Femur (tissue), 1 donor: ENCODE results near the gene GPHA2.

Source experiments
- DNase-seq: peaks from one replicate; pipeline ENCODE4 v3.0.0-alpha.2; 2017

GPHA2 gene

GRCh38 chr11:64909653-64910343 is 25.9 kb downstream of the GPHA2 start:
- no peak for DNase-seq

GRCh38 chr11:64908766-64909165 is 26.9 kb downstream of the GPHA2 start:
- DNase-seq: no peak

GRCh38 chr11:64906314-64906635 is 29.4 kb downstream of the GPHA2 start:
- no peak for DNase-seq

- no peak for DNase-seq
Observed at GRCh38 chr11:64905516-64906313, 30.0 kb downstream of the GPHA2 start.

GRCh38 chr11:64903291-64903833 is 32.3 kb downstream of the GPHA2 start:
- DNase-seq: no peak

- no peak for DNase-seq
Observed at GRCh38 chr11:64902102-64902900, 33.4 kb downstream of the GPHA2 start.

- no peak for DNase-seq
Observed at GRCh38 chr11:64900774-64901173, 34.9 kb downstream of the GPHA2 start.

- no peak for DNase-seq
Observed at GRCh38 chr11:64900263-64900678, 35.4 kb downstream of the GPHA2 start.

- no peak for DNase-seq
Observed at GRCh38 chr11:64898541-64898940, 37.2 kb downstream of the GPHA2 start.

- DNase-seq: no peak
Observed at GRCh38 chr11:64898076-64898445, 37.6 kb downstream of the GPHA2 start.

GRCh38 chr11:64897381-64898075 is 38.2 kb downstream of the GPHA2 start:
- DNase-seq: no peak

- DNase-seq: no peak
Observed at GRCh38 chr11:64896448-64897022, 39.2 kb downstream of the GPHA2 start.

- DNase-seq: no peak
Observed at GRCh38 chr11:64894812-64895452, 40.8 kb downstream of the GPHA2 start.

- DNase-seq: peak; percentile 85
Observed at GRCh38 chr11:64894070-64894811, 41.5 kb downstream of the GPHA2 start.

- DNase-seq: no peak
Observed at GRCh38 chr11:64893194-64894069, 42.3 kb downstream of the GPHA2 start.

- DNase-seq: no peak
Observed at GRCh38 chr11:64892838-64893193, 42.9 kb downstream of the GPHA2 start.

- no peak for DNase-seq
Observed at GRCh38 chr11:64892411-64892831, 43.3 kb downstream of the GPHA2 start.

GRCh38 chr11:64891880-64892279 is 43.8 kb downstream of the GPHA2 start:
- DNase-seq: no peak

- DNase-seq: no peak
Observed at GRCh38 chr11:64891215-64891848, 44.4 kb downstream of the GPHA2 start.

- DNase-seq: no peak
Observed at GRCh38 chr11:64890522-64890939, 45.2 kb downstream of the GPHA2 start.
